Tracheal epithelial cell (primary cell): ENCODE results near the gene DNAJC8. TPM values are rescaled to one million over a fixed set of nuclear protein-coding genes. Genes with fewer than 3 reads are reported as not detected.

Experiments used
- total RNA-seq: library from RNA; depleted of rRNA; stranded (reverse); fragments of >200 nt; gene quantifications from 2 replicates; pipeline ENCODE4 v1.2.1, GENCODE V29; 2014

DNAJC8 gene
- 37.1 and 54.9 TPM in 2 replicates for total RNA-seq

GRCh38 chr1:28232558-28233263, at the start of gene DNAJC8:
Gene DNAJC8 (minus strand): TSS chr1:28233029. CDS start chr1:28232998, 31 bp downstream.

GRCh38 chr1:28259252-28259933, 26.6 kb upstream of the DNAJC8 start, which contains the start of gene SESN2:
Gene SESN2 (plus strand): TSS chr1:28259518. CDS start chr1:28259848, 330 bp downstream.

GRCh38 chr1:28235755-28236655, 3.2 kb upstream of the DNAJC8 start, which contains the start of gene ATP5IF1:
Gene ATP5IF1 (plus strand): TSS chr1:28236124. CDS start chr1:28236184, 60 bp downstream.

GRCh38 chr1:28176492-28177470, 56.0 kb downstream of the DNAJC8 start, which contains the start of gene PTAFR:
Gene PTAFR (minus strand): TSS chr1:28176690. CDS start chr1:28151021, 25,669 bp downstream.

Other genes with a start within 250 kb of the DNAJC8 start
- gene EYA3, start 144.4 kb downstream of the DNAJC8 start, total RNA-seq: 7.7 and 11.6 TPM in 2 replicates
- gene PTAFR, start 56.3 kb downstream of the DNAJC8 start, total RNA-seq: 7.5 and 8.7 TPM in 2 replicates
- 163 and 168 TPM in 2 replicates for gene ATP5IF1, start 3.1 kb upstream of the DNAJC8 start, total RNA-seq
- gene SESN2, start 26.5 kb upstream of the DNAJC8 start, total RNA-seq: 21.9 and 35.0 TPM in 2 replicates
- 29.0 and 30.6 TPM in 2 replicates for gene MED18, start 96.0 kb upstream of the DNAJC8 start, total RNA-seq
- gene PHACTR4, start 136.7 kb upstream of the DNAJC8 start, total RNA-seq: 4.6 and 5.1 TPM in 2 replicates